Islet of Langerhans (tissue), 1 donor: ENCODE data around the gene HOXA7.

ENCODE experiments used
- FAIRE-seq: peaks from one replicate; lab custom pipeline; 2011; peaks lifted over from hg19 to GRCh38; lab: Jason Lieb, UNC

Gene HOXA7

DNA sequence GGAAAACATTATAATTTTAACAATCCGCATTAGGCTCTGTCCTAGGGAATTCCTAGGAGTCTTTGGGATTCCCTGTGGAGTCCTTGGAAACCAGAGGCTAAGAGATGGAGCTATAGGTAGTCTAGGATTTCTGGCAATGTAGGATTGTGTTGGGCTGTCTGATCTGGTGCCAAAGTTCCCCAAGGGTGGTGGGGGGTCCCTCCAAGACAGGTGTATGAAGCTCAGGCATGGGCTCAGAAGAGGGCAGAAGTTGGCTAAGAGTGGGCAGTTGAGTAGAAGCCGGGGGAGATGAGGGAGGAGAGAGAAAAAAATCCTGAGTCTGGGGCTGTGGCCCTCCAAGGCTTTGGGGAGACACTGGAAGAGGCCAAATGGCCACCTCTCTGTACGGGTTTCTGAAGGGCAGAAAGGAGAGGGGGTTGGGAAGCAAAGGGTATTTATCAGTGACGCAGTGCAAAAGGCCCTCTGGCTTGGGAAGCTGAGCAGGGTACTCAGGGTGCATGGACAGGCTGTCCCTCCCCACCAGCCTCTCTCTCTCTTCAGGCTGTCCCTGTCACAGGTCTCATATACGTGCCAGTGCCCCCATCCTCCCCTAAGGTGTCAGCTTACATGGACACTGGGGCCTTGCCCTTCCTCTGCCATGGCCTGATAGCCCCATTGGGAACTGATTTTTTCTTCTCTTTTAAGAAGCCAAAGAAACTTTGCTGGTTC is 9.8 kb downstream of the HOXA7 start:
- no peak for FAIRE-seq

DNA sequence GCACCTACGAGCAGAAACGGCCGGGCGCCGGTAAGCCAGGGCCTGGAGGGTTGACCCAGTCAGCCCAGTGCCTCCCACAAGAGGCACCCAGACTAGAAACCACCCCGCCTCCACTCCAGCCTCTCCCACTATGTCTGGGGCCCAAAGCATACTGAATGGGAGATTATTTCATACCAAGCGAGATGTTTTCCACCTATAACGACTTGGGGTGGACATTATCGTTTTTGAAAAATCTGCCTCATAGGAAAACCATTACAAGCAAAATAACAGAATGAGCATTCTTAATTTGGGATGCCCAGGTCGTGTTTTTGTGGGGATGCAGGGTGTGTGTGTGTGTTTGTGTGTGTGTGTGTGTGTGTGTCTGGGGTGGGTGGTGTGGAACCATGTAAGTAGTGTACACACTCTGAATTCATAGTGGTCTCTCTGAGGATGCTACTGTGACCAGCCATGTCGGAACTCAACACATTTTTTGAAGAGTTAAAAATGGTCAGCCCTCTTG is 10.5 kb downstream of the HOXA7 start:
- FAIRE-seq: no peak

DNA sequence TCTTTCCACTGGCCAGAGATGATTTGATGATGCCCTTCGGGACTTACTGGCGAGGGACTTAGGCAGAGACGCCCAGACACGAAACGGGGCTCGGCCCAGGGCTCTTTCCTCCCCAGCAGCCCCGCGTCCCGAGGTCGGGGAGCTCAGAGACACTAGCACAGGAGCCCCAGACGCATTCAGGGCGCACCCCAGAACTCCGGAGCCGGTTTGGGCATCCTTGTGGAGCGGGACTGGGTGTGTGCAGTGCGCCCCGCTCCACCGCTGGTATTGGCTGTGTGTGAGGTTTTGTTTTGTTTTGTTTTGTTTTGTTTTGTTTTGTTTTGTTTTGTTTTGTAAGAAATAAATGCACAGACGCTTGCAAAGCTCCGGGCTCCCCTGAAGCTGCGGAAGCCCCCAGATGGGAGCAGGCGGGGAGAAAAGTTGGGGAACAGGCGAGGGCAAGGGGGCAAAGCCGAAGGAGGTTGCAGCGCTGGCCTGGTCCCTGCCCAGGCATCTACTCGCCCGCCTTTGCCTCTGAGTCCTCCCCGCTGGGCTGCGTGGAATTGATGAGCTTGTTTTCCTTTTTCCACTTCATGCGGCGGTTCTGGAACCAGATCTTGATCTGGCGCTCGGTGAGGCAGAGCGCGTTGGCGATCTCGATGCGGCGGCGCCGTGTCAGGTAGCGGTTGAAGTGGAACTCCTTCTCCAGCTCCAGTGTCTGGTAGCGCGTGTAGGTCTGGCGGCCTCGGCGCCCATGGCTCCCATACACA is 11.1 kb downstream of the HOXA7 start:
- FAIRE-seq: no peak

DNA sequence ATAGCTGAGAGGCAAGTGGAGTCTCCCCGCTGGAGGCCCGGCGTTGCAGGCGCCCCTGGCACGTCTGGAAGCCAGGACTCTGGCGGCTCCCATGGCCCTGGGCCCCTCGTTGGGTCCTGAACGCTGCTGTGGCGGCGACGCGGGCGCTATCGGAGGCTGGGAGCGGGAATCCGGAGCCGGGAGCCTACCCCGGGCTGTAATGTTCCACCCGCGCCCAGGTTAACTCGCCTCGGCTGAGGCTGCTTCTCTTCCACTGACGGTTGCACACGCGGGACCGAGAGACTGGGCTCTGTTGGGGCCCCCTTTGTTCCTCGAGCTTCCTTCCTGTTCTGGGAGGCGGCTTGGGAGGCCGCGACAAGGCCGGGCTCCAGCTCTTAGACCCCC is 11.7 kb downstream of the HOXA7 start:
- FAIRE-seq: no peak

DNA sequence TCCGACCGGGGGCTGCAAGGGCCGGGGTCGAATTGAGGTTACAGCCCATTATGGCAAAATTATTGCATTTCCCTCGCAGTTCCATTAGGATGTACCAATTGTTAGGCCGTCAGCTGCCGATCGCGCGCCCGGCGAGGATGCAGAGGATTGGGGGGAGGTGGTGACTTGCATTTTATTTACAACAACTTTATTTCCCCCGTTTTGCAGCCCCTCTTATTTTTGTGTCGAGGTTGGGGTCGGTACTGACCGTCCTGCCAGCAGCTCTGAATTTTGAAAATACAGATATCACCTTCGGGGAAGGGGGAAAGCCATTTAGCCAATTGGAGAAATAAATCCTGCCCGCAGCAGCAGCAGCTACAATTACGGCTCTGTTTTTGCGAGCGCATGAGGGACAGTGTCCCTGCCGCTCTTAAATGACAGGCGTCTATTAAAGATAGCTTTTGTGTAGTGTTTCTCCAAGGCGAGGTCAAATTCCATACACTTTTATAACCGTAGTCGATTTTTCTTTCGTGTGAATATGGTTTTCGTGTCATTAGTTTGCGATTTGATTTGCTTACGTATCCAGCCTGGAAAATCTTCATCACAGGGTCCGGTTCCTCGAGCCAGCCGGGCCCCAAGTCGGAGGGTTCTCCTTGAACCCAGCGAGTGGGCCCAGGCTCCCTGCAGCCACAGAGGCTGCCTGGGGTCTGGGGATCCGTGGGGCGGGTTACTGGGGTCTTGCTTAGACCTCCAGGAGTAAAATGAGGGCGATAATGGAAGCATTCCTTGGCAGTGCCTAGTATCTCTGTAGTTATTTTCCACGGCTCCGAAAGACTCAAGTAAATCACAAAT is 12.3 kb downstream of the HOXA7 start:
- FAIRE-seq: no peak

DNA sequence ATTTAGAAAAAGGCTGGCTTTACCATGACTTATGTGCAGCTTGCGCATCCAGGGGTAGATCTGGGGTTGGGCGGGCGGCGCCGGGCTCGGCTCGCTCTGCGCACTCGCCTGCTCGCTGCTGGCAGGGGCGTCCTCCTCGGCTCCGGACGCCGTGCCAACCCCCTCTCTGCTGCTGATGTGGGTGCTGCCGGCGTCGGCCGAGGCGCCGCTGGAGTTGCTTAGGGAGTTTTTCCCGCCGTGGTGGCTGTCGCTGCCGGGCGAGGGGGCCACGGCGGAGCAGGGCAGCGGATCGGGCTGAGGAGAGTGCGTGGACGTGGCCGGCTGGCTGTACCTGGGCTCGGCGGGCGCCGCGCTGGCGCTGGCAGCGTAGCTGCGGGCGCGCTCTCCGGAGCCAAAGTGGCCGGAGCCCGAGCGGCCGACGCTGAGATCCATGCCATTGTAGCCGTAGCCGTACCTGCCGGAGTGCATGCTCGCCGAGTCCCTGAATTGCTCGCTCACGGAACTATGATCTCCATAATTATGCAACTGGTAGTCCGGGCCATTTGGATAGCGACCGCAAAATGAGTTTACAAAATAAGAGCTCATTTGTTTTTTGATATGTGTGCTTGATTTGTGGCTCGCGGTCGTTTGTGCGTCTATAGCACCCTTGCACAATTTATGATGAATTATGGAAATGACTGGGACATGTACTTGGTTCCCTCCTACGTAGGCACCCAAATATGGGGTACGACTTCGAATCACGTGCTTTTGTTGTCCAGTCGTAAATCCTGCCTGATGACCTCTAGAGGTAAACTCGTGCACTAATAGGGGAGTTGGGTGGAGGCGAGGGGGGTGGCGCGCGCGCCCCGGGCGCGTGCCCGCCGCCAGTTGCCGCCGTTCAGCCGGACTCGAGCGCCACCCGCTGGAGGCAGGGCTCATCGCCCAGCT is 13.2 kb downstream of the HOXA7 start, which contains the start of gene HOXA5:
HOXA5 (minus strand) TSS at position 659 of the 927 bp plus-strand sequence; CDS start at position 585, 74 bp downstream.
- FAIRE-seq: no peak

DNA sequence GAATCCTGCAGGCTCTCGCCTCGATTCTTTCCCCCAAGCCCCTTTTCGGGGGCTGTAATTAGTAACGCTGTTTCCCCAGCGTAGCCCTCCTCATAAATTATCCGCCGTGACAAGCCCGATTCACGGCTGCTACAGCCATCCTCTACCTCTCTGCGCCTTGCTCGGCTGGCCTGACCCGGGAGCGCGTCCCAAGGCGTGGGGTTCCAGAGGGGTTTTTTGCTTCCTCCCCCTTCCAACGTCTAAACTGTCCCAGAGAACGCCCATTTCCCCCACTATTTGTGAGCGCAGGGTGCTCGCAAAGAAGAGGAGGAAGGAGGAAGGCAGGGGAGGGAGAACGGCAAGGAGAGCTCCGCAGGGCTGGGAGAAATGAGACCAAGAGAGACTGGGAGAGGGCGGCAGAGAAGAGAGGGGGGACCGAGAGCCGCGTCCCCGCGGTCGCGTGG is 13.9 kb downstream of the HOXA7 start:
- FAIRE-seq: no peak

DNA sequence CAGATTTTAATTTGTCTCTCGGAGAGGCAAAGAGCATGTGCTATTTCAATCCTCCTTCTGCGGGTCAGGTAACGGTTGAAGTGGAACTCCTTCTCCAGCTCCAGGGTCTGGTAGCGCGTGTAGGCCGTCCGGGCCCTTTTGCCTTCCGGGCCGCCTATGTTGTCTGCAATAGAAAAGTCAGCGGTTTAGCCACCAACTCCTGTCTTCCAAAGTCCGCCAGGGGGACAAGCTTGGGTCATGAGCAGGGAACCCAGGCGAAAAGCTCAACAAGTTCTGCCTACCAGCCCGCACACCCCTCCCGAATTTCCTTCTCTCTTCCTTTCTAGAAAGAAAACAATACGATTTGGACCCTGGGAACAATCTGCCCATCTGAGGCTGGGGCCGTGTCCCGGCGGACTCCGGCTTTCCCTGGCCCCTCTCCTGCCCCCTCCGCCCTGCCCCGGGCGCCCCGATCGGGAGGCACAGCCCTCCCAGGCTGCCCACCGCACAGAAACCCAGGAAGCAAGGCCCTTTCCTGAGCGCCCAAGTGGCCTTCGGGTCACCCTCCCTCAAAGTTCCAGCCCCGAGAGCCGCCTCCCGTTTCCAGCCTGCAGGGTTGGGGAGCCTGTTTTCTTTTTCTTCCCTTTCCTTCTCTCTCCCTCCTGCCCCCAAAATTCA is 14.4 kb downstream of the HOXA7 start:
- no peak for FAIRE-seq

DNA sequence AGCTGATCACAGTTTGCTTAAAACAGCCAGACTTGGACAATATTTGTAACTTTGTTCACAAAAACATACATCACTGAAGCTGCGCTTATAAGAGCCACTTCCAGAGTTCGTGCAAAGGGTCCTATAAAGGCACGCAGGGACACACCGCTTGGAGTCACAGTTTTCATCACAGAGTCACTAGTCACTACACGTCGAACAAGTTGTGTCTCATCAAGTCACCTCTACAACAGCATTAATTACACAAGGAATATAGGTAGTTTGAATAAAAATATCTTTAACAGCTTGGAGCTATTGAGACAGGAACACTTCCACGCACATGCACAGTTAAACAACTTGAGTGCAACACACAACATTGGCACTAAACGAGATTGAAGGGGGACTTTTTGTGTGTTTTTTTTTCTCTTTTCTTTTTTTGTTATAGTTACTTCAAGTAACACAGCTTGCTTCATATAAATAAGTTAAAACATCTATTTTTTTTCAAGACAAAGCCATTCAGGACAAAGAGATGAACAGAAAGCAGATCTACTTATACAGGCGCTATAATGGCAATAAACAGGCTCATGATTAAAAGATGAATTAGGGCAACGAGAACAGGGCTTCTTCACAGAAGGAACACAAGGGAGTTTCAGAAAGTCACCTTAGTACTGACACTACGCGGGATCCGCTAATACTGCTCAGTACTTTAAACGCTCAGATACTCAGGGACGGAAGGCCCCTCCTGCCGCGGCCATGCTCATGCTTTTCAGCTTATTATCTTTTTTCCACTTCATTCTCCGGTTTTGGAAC is 15.1 kb downstream of the HOXA7 start:
- FAIRE-seq: no peak

DNA sequence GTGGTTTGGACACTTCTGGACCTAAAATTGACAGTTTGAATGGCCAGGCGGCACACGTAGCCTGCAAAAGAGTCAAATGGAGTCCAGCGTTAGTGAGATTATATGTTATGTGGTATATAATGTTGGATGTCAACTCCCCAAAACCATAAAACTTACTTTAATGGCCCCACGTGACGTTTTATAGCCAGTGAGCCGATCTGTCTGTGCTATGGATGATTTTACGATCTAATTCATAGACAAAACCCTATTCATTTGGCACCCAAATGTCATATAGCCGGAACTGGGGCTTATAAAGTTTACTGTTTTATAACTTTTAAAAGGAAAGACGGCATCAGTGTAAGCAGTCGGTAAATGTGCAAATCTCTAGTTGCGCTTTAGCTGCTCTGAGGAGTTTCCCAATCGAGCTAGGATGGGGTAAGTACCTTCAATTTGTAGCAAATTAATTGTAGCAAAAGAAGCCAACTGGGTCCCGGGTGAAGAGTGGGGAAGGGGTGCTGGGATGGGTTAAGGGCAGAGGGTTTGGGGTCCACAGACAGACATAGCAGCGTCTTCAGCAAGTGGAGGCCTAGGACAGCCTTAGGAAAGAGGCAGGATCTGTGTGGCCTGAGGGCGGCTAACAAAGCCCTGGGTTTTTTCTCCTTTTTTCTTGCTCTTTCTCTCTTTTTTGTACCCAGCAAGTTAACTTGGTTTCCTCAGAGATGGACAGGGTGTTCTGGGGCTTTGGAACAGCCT is 16.2 kb downstream of the HOXA7 start:
- FAIRE-seq: no peak

DNA sequence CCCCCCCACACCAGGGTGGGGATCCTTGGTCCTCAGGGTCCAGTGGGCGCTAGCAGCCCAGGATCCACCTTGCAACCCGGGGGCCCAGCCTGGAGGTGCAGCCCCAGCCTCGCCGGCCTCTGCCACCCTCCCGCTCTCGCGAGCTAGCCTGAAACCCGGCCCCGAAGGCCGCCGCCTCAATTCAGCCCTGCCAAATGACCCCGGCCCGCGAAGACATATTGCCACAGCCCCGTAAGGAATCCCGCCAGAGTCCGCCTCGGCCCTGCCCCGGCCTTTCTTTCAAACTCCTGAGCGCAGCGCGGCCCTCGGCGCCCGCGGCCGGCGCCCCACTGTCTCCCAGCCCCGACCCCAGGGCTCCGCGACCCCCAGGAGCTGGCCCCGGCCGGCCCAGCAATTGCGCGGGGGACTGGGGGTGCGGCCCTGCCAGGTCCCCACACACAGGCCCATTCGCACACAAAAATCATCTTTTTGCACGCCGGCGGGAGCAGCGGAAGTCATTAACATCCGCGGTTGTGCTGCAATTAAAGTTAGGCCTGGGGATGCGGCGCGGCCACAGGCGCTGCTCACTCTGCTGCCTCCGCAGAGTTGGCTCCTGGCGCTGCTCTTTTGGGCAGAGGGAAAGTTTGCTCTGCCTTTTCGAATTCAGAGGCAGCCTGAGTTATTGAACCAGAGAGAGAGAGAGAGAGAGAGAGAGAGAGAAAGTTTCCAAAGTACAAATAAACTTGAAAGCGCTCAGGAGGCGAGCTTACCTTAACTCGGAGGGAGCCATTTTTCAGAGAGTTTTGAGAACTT is 16.9 kb downstream of the HOXA7 start:
- FAIRE-seq: no peak

DNA sequence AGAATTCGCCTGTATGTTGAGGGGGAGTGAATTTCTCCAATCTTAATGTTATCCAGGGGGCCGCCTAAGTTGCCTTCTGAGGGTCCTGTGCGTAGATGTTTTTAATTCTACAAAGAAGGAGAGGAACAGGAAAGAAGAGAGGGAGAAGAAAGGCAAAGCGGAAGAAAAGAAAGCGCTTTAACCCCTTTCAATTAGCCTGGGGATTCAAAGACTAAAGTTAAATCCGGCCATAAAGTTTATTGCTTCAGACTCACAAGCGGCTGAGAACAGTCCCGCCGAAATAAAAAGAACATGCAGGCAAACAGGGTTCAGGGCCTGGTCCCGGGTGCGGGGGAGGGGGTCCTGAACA is 17.5 kb downstream of the HOXA7 start:
- no peak for FAIRE-seq

DNA sequence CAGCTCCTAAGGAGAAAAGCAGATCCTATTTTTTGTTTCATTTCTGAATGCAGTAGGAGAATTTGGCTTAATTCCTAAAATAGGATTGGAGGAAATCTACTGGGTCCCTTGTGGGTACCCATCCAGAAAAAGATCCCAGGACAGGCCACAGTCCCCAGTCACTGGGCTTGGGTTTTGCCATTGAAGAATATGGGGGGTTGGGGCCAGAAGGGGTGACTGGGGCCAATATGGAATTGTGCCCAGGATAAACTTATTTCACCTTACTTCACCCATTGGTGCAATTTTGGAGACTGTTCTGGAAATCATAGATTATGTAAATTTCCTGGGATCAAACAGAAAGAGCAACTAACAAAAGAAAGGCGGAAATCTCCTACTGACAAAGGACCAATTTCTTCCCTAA is 18.0 kb downstream of the HOXA7 start:
- FAIRE-seq: no peak

DNA sequence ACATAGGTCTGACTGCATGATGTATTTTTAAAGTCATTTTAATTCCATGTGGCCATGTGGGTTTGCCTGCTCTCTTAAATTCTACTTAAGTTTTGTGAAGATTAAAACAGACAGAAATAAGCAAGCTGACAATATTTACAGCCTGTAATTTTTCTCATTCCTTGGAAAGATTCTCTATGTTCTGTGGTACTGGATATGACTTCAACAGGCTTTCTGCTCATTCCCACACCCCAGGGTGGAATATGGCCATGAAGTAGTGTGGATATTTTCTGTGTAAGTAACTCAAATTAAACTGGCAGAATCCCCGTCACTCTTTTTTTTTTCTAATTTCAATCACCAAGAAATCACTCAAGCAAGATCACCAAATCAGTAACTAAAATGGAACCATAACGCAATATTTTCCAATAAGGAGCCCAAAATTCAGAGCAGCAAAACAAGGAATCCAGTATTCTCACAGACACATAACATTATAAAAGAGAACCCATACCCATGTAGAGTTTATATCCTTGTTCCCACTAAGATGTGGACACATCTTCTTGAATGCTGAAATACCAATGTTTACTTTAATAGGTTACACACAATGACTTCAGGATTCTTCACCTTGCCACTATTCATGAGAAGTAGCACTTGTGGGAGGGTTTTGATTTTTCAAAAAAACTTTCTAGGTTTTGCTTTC is 18.7 kb downstream of the HOXA7 start:
- no peak for FAIRE-seq

DNA sequence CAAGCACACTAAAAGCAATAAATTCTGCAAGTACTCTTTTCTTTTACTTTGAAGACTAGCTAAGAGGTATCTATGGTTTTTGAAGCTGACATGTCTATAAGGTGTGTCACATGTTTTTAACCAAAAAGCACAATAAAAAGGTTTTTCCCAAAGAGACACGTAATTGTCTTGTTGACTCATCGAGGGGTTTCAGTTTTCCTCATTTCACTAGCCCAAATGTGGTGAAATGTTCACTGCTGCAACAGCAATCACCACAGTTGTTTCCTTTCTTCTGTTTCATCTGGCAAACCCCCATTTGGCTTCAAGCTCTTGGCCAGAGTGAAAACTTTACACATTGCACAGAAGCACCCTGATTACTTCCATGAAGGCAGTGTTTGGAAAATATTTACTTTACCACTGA is 22.1 kb downstream of the HOXA7 start:
- FAIRE-seq: no peak

DNA sequence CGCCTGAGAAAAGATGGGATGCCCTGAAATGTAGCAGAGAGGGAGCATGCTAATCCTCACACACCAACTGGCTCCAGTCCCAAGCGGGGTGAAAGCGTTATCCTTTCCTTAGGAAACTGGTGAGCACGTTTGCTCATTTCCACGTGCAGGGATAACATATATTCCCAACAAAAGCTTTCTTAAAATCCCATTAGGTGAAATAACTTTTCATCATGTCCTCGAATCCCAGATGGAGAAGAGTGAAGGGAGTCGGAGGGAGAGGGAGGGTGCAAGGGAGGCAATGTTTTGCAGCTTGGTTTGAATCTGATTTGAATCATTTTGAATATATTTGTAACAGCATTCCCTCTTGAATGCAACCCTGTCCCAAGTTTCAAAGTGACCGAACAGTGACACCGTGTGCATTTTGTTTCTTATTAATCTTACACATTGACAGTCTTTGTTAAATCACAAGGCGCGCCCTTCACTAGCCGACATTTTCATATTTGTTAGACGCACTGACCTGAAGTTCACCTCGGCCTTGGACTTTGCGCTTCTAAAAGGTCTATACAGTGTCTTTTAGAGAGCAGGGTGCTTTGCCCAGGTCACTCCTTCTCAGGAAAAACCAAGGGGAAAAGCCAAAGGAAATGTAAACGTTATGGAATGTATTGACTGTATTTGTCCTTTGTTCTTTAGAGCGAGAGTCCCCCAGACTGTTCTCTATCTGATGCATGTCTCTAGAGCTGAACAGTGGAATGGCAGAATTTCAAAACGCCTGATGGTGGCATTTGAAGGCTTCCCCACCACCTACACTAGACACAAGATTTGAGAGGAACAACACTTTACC is 22.9 kb downstream of the HOXA7 start:
- FAIRE-seq: no peak

DNA sequence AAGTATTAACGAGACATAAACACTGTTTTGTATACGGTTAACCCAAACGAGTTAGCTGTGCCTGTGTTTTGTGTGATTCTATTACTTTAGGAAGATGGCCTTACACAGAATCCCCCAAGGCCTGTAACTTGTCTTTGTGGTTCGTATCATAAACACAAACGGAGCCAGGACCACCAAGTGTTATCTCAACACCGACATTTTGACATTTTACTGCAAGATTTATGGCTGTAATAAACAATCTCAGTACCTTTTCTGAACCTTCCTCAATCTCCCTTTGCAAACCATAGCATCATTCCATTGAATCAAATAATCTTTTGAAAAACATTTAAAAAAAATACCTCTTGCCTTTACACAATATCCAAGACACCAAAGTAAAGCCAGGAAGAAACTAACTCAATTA is 23.5 kb downstream of the HOXA7 start:
- no peak for FAIRE-seq
